IPS-20b (cell line): ENCODE measurements around the gene BACH1.

Experiments
- H3K27ac ChIP-seq: one replicate; pipeline ENCODE4 v1.5.1; 2013; ENCODE audit warnings: low read length
- H3K27me3 ChIP-seq: 2 replicates; pipeline ENCODE4 v1.6.1; 2013; ENCODE audit warnings: mild to moderate bottlenecking, low read length, inconsistent platforms; ENCODE audit not compliant: insufficient read depth
- H3K36me3 ChIP-seq: 2 replicates; pipeline ENCODE4 v1.6.1; 2013; ENCODE audit warnings: low read depth, mild to moderate bottlenecking, inconsistent platforms, low read length, moderate library complexity; ENCODE audit not compliant: insufficient read depth
- H3K4me1 ChIP-seq: 2 replicates; pipeline ENCODE4 v1.6.1; 2013; ENCODE audit warnings: mild to moderate bottlenecking, control low read depth, inconsistent platforms, low read length, moderate library complexity; ENCODE audit not compliant: insufficient read depth
- H3K4me3 ChIP-seq: 2 replicates; pipeline ENCODE4 v1.5.1; 2013; ENCODE audit warnings: mild to moderate bottlenecking, low read length, inconsistent platforms
- H3K9ac ChIP-seq: 2 replicates; pipeline ENCODE4 v1.6.1; 2013; ENCODE audit warnings: low read depth, mild to moderate bottlenecking, inconsistent platforms, low read length, moderate library complexity
- H3K9me3 ChIP-seq: 2 replicates; pipeline ENCODE4 v1.6.1; 2013; ENCODE audit warnings: mild to moderate bottlenecking, low read depth, low read length, inconsistent platforms; ENCODE audit not compliant: insufficient read depth

The BACH1 gene

GRCh38 chr21:29306920-29307319 lies 8.2 kb downstream of the BACH1 start:
- H3K4me3 ChIP-seq, result no peak overlapping the region

GRCh38 chr21:29307718-29308455 lies 9.2 kb downstream of the BACH1 start:
- Histone ChIP-seq H3K4me1 (peaks cover 22% of the 10 kb centered on the region), H3K9me3 (no peaks in the 10 kb centered on the region), H3K27ac (no peak overlapping the region)

More at GRCh38 chr21:29306920-29307319, 8.2 kb downstream of the BACH1 start:
- Histone ChIP-seq H3K9ac (no peak overlapping the region), H3K36me3 (no peaks in the 10 kb centered on the region), H3K27ac (no peak overlapping the region), H3K27me3 (no peaks in the 10 kb centered on the region), H3K4me1 (peaks cover 32% of the 10 kb centered on the region), H3K9me3 (no peaks in the 10 kb centered on the region)

GRCh38 chr21:29308456-29308783 lies 9.7 kb downstream of the BACH1 start:
- Histone ChIP-seq H3K4me3 (no peak overlapping the region), H3K9me3 (no peaks in the 10 kb centered on the region), H3K4me1 (peaks cover 21% of the 10 kb centered on the region), H3K27ac (no peak overlapping the region), H3K36me3 (0 out of 2 replicates have a peak, but pooled peaks cover 4% of the 10 kb centered on the region), H3K27me3 (no peaks in the 10 kb centered on the region), H3K9ac (no peak overlapping the region)

More at GRCh38 chr21:29307718-29308455, 9.2 kb downstream of the BACH1 start:
- H3K27me3 ChIP-seq, result no peaks in the 10 kb centered on the region
- no peak overlapping the region for H3K4me3 ChIP-seq
- H3K9ac ChIP-seq, result no peak overlapping the region
- 0 out of 2 replicates have a peak, but pooled peaks cover 4% of the 10 kb centered on the region for H3K36me3 ChIP-seq

GRCh38 chr21:29309703-29310102 lies 11.0 kb downstream of the BACH1 start:
- H3K27ac ChIP-seq, result no peak overlapping the region
- no peaks in the 10 kb centered on the region for H3K27me3 ChIP-seq
- no peak overlapping the region for H3K9ac ChIP-seq
- H3K4me1 ChIP-seq, result peaks cover 27% of the 10 kb centered on the region
- H3K36me3 ChIP-seq, result 0 out of 2 replicates have a peak, but pooled peaks cover 4% of the 10 kb centered on the region
- no peaks in the 10 kb centered on the region for H3K9me3 ChIP-seq
- H3K4me3 ChIP-seq, result no peak overlapping the region

GRCh38 chr21:29311802-29312201 lies 13.1 kb downstream of the BACH1 start:
- Histone ChIP-seq H3K36me3 (0 out of 2 replicates have a peak, but pooled peaks cover 4% of the 10 kb centered on the region), H3K4me3 (no peak overlapping the region), H3K27me3 (no peaks in the 10 kb centered on the region), H3K9me3 (no peaks in the 10 kb centered on the region), H3K27ac (no peak overlapping the region), H3K4me1 (peaks cover 23% of the 10 kb centered on the region), H3K9ac (no peak overlapping the region)

- H3K9me3 ChIP-seq, result no peaks in the 10 kb centered on the region
- H3K27ac ChIP-seq, result no peak overlapping the region
- H3K36me3 ChIP-seq, result 0 out of 2 replicates have a peak, but pooled peaks cover 4% of the 10 kb centered on the region
- no peak overlapping the region for H3K9ac ChIP-seq
- H3K4me1 ChIP-seq, result peaks cover 11% of the 10 kb centered on the region
- no peaks in the 10 kb centered on the region for H3K27me3 ChIP-seq
- H3K4me3 ChIP-seq, result no peak overlapping the region
Observed at GRCh38 chr21:29312981-29313380, 14.3 kb downstream of the BACH1 start.

GRCh38 chr21:29313662-29314408 lies 15.1 kb downstream of the BACH1 start:
- Histone ChIP-seq H3K36me3 (0 out of 2 replicates have a peak, but pooled peaks cover 4% of the 10 kb centered on the region), H3K9ac (no peak overlapping the region), H3K4me3 (no peak overlapping the region), H3K27me3 (no peaks in the 10 kb centered on the region), H3K4me1 (peaks cover 10% of the 10 kb centered on the region), H3K27ac (no peak overlapping the region), H3K9me3 (no peaks in the 10 kb centered on the region)

GRCh38 chr21:29315131-29315749 lies 16.5 kb downstream of the BACH1 start:
- Histone ChIP-seq H3K27me3 (no peaks in the 10 kb centered on the region), H3K9ac (no peak overlapping the region), H3K9me3 (no peaks in the 10 kb centered on the region), H3K4me3 (no peak overlapping the region), H3K4me1 (peaks cover 10% of the 10 kb centered on the region), H3K36me3 (0 out of 2 replicates have a peak, but pooled peaks cover 4% of the 10 kb centered on the region), H3K27ac (no peak overlapping the region)

GRCh38 chr21:29316029-29316742 lies 17.5 kb downstream of the BACH1 start:
- Histone ChIP-seq H3K9me3 (no peaks in the 10 kb centered on the region), H3K27me3 (no peaks in the 10 kb centered on the region), H3K27ac (no peak overlapping the region), H3K4me1 (peaks cover 10% of the 10 kb centered on the region), H3K36me3 (peaks cover 4% of the 10 kb centered on the region; the same call in 1 of the 2 replicates), H3K9ac (no peak overlapping the region), H3K4me3 (no peak overlapping the region)

GRCh38 chr21:29316806-29317205 lies 18.1 kb downstream of the BACH1 start:
- H3K4me1 ChIP-seq, result peaks cover 10% of the 10 kb centered on the region
- no peak overlapping the region for H3K27ac ChIP-seq
- H3K9ac ChIP-seq, result no peak overlapping the region
- no peaks in the 10 kb centered on the region for H3K9me3 ChIP-seq
- no peak overlapping the region for H3K4me3 ChIP-seq
- H3K36me3 ChIP-seq, result peaks cover 10% of the 10 kb centered on the region; the same call in 1 of the 2 replicates
- H3K27me3 ChIP-seq, result no peaks in the 10 kb centered on the region

- Histone ChIP-seq H3K4me3 (no peak overlapping the region), H3K27me3 (no peaks in the 10 kb centered on the region), H3K4me1 (peaks cover 9% of the 10 kb centered on the region), H3K9me3 (no peaks in the 10 kb centered on the region), H3K36me3 (peaks cover 16% of the 10 kb centered on the region; the same call in 1 of the 2 replicates), H3K9ac (no peak overlapping the region), H3K27ac (no peak overlapping the region)
Observed at GRCh38 chr21:29318354-29318753, 19.6 kb downstream of the BACH1 start.
